ENCODE data around the gene SAP25. TPM values are rescaled to one million over a fixed set of nuclear protein-coding genes. Genes with fewer than 3 reads are reported as not detected.
A peak's percentile ranks its signal among the peaks of the same experiment; 100 is the strongest.

Gene SAP25
- total RNA-seq, 1 donor from 2014 or later: 2.9 TPM

DNA sequence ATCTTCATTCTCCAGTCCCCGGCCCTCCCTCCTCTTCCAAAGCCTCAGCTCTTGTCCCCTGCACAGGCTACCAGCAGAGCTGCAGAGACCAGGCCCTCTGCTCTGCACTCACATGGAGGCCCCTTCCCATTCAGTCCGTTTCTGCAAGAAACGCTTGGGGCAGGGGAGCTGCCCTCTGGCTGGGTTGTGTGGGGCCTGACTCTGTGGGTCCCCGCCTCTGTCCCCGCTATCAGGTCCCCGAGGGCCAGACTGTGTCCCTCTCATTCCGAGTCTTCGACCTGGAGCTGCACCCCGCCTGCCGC lies 30.0 kb upstream of the SAP25 start:
- H3K27ac ChIP-seq: peak overlapping the region; percentile 93
- intact Hi-C loops (cut with DNase I): loop anchor here (5.0 kb wide), 2 partner anchors 74 to 89 kb away; partner anchors contain the start of gene GIGYF1
- TF ChIP-seq, protein P1, sequence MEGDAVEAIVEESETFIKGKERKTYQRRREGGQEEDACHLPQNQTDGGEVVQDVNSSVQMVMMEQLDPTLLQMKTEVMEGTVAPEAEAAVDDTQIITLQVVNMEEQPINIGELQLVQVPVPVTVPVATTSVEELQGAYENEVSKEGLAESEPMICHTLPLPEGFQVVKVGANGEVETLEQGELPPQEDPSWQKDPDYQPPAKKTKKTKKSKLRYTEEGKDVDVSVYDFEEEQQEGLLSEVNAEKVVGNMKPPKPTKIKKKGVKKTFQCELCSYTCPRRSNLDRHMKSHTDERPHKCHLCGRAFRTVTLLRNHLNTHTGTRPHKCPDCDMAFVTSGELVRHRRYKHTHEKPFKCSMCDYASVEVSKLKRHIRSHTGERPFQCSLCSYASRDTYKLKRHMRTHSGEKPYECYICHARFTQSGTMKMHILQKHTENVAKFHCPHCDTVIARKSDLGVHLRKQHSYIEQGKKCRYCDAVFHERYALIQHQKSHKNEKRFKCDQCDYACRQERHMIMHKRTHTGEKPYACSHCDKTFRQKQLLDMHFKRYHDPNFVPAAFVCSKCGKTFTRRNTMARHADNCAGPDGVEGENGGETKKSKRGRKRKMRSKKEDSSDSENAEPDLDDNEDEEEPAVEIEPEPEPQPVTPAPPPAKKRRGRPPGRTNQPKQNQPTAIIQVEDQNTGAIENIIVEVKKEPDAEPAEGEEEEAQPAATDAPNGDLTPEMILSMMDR (IDR thresholded peaks at IDR 0.05): peak in 1 of 3 experiments; percentile 5
- no peak for TF ChIP-seq POLR2A (IDR thresholded peaks at IDR 0.05)
- H3K9me3 ChIP-seq: no peaks in the 10 kb centered on the region
- DNase-seq (ENCODE audit: extremely low spot score in 2 of 2): no peak
- peaks cover 26% of the 10 kb centered on the region for H3K4me1 ChIP-seq
- H3K27me3 ChIP-seq: no peaks in the 10 kb centered on the region
- no peaks in the 10 kb centered on the region for H3K36me3 ChIP-seq
- peak overlapping the region; percentile 74 to 86 for H3K4me3 ChIP-seq

- Histone ChIP-seq H3K4me1 (peaks cover 26% of the 10 kb centered on the region), H3K4me3 (peak overlapping the region; percentile 74 to 86), H3K9me3 (no peaks in the 10 kb centered on the region), H3K36me3 (no peaks in the 10 kb centered on the region), H3K27me3 (no peaks in the 10 kb centered on the region), H3K27ac (peak overlapping the region; percentile 93)
- DNase-seq (ENCODE audit: extremely low spot score in 2 of 2): peak in 1 of 2 donors; percentile 96
- TF ChIP-seq, protein P1 (IDR thresholded peaks at IDR 0.05): no peak
- TF ChIP-seq POLR2A (IDR thresholded peaks at IDR 0.05) (no peak), POLR2AphosphoS5 (IDR thresholded peaks at IDR 0.05; ENCODE audit: insufficient read depth in 1 of 2, low read depth in 1 of 2) (peak in 1 of 2 donors; percentile 58)
- intact Hi-C loops (cut with DNase I): loop anchor here (5.0 kb wide), 2 partner anchors 74 to 89 kb away; partner anchors contain the start of gene GIGYF1
Measured at GRCh38 chr7:100602889-100603725, 29.4 kb upstream of the SAP25 start.

GRCh38 chr7:100600730-100601038 lies 27.0 kb upstream of the SAP25 start:
- intact Hi-C loops (cut with DNase I): loop anchor here (5.0 kb wide), 2 partner anchors 77 to 92 kb away; partner anchors contain the start of gene GIGYF1
- DNase-seq (ENCODE audit: extremely low spot score in 2 of 2): no peak
- Histone ChIP-seq H3K4me1 (peaks cover 26% of the 10 kb centered on the region), H3K36me3 (no peaks in the 10 kb centered on the region), H3K9me3 (no peaks in the 10 kb centered on the region), H3K27me3 (no peaks in the 10 kb centered on the region), H3K27ac (no peak overlapping the region), H3K4me3 (no peak overlapping the region)
- TF ChIP-seq POLR2A (IDR thresholded peaks at IDR 0.05): no peak
- TF ChIP-seq POLR2AphosphoS5 (IDR thresholded peaks at IDR 0.05; ENCODE audit: insufficient read depth in 1 of 2, low read depth in 1 of 2): no peak
- TF ChIP-seq, protein P1 (IDR thresholded peaks at IDR 0.05): no peak

DNA sequence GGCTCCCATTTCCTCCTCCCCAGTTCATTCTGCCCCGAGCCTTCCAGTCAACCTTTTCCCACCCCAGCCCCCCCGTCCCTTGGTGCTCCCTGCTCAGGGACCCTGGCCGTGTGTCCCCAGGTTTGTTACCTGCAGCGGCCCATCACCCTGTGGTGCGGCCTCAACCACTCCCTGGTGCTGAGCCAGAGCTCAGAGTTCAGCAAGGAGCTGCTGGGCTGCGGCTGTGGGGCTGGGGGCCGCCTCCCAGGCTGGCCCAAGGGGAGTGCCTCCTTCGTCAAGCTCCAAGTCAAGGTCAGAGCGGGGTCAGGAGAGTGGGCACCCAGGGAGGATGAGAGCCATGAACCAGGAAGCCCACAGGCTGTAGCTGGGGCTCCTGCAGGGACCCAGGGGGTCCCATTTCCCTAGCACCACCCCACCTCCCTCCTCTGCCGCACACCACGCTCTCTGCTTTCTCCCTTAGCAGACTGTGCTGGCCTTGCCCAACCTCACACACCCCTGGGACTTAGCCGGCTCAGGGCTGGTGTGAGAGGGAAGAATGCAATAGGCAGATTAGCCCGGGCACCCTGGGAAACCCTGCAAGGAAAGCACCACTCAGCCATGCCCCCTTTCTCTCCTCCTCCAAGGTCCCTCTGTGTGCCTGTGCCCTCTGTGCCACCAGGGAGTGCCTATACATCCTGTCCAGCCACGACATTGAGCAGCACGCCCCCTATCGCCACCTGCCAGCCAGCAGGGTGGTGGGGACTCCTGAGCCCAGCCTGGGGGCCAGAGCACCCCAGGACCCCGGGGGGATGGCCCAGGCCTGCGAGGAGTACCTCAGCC lies 26.4 kb upstream of the SAP25 start:
- intact Hi-C loops (cut with DNase I): loop anchor here (5.0 kb wide), 2 partner anchors 77 to 92 kb away; partner anchors contain the start of gene GIGYF1
- Histone ChIP-seq H3K9me3 (no peaks in the 10 kb centered on the region), H3K4me3 (no peak overlapping the region), H3K27me3 (no peaks in the 10 kb centered on the region), H3K36me3 (no peaks in the 10 kb centered on the region), H3K4me1 (peaks cover 20% of the 10 kb centered on the region), H3K27ac (no peak overlapping the region)
- TF ChIP-seq, protein P1 (IDR thresholded peaks at IDR 0.05): no peak
- TF ChIP-seq POLR2AphosphoS5 (IDR thresholded peaks at IDR 0.05; ENCODE audit: insufficient read depth in 1 of 2, low read depth in 1 of 2) (no peak), POLR2A (IDR thresholded peaks at IDR 0.05) (no peak)
- DNase-seq (ENCODE audit: extremely low spot score in 2 of 2): no peak
